ENCODE results near the gene TGM3.

DNA sequence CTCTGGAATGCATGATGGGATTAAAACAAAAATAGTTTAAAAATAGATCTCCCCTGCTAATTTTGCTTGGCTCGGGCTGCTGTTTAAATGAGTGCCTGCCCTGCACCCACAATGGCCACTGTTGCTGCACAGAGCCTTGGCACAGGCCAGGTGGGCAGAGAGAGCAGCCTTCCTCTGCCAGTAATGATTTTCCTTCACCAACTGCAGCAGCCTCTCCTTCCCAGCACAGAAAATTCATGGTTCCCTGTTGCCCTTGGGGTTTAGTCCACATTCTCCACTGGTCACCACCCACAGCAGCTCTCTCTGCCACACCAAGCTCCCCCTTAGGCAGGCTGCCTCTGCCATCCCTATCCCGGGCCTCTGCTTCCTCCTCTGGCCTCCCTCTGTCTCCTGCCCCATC lies 30.2 kb downstream of the TGM3 start:
- TF ChIP-seq POLR2AphosphoS5 (IDR thresholded peaks at IDR 0.05; ENCODE audit: low read depth, low read length) (no peak), SIN3A (IDR thresholded peaks at IDR 0.05; ENCODE audit: borderline replicate concordance, insufficient read depth, low read length) (no peak), TAF1 (IDR thresholded peaks at IDR 0.05; ENCODE audit: borderline replicate concordance, insufficient read depth, low read length) (no peak)
- TF ChIP-seq, protein P1, sequence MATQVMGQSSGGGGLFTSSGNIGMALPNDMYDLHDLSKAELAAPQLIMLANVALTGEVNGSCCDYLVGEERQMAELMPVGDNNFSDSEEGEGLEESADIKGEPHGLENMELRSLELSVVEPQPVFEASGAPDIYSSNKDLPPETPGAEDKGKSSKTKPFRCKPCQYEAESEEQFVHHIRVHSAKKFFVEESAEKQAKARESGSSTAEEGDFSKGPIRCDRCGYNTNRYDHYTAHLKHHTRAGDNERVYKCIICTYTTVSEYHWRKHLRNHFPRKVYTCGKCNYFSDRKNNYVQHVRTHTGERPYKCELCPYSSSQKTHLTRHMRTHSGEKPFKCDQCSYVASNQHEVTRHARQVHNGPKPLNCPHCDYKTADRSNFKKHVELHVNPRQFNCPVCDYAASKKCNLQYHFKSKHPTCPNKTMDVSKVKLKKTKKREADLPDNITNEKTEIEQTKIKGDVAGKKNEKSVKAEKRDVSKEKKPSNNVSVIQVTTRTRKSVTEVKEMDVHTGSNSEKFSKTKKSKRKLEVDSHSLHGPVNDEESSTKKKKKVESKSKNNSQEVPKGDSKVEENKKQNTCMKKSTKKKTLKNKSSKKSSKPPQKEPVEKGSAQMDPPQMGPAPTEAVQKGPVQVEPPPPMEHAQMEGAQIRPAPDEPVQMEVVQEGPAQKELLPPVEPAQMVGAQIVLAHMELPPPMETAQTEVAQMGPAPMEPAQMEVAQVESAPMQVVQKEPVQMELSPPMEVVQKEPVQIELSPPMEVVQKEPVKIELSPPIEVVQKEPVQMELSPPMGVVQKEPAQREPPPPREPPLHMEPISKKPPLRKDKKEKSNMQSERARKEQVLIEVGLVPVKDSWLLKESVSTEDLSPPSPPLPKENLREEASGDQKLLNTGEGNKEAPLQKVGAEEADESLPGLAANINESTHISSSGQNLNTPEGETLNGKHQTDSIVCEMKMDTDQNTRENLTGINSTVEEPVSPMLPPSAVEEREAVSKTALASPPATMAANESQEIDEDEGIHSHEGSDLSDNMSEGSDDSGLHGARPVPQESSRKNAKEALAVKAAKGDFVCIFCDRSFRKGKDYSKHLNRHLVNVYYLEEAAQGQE (IDR thresholded peaks at IDR 0.05; ENCODE audit: insufficient read depth in 1 of 2, low read depth in 2 of 2, low read length in 2 of 2): no peak
